Heart left ventricle (tissue), 13 donors: ENCODE data around the gene IPO9.

Experiments used
- CTCF ChIP-seq, 12 donors: fragments of 200-600 bp; sonication (generic) in 4 of 12; IDR thresholded peaks; one replicate each; pipeline versions ENCODE4 v1.5.0 to v1.8.0; 2018 to 2022; ENCODE audit warnings: antibody characterized with exemption in 12 of 12, mild to moderate bottlenecking in 5 of 12
- POLR2A ChIP-seq, 2 donors: fragments of 450-650 bp; IDR thresholded peaks; one replicate each; pipeline ENCODE4 v1.6.1; 2017; ENCODE audit warnings: antibody characterized with exemption in 2 of 2, mild to moderate bottlenecking in 2 of 2, moderate library complexity in 2 of 2
- donor health status: ischemic (EF 13 %, LVEDD 7.1; RV severe dilation, severe dysfunction).
- donor health status: DM: no; HTN: yes; CAD: no.
- donor health status: DM: no; HTN: no; CAD: no.
- donor health status: ischemic (EF 25% LVEDD 6.9; RV normal size, moderate dysfunction).
- donor health status: ischemic (EF 25% LVEDD 5.7; RV mildly dilated, moderate dysfunction).
- donor health status: ischemic (EF 35%, LVEDD 5.7; RV mildly dilated, moderate dysfunction).
- donor health status: nonischemic (EF 11% LVEDD 7.7; RV severe dilation, severe dysfunction).
- donor health status: DM: yes; HTN: yes; CAD: no.
- donor health status: PGD.
- donor health status: ischemic (EF 29% LVEDD 5.4; RV normal size, mild dysfunction).
- donor health status: nonischemic (EF 23%, LVEDD 6.1; RV moderate dilation, normal function).

- TF ChIP-seq CTCF (IDR thresholded peaks at IDR 0.05) (no peak), POLR2A (IDR thresholded peaks at IDR 0.05) (no peak)
These were observed 8.5 kb upstream of the IPO9 start for GRCh38 chr1:201820413-201820812.
